HG02884 (cell line): ENCODE measurements around the gene KRT77.
"Not testable (repeated sequence)": the region's sequence is repeated elsewhere in the genome, so short reads cannot be mapped to it uniquely, and the experiment has no call there.

Experiments
- ATAC-seq: cut with Tn5 transposase; IDR thresholded peaks from one replicate; pipeline ENCODE4 v1.9.1; 2021; ENCODE audit warnings: mild to moderate bottlenecking, moderate library complexity; ENCODE audit not compliant: unreplicated experiment

Gene KRT77

DNA sequence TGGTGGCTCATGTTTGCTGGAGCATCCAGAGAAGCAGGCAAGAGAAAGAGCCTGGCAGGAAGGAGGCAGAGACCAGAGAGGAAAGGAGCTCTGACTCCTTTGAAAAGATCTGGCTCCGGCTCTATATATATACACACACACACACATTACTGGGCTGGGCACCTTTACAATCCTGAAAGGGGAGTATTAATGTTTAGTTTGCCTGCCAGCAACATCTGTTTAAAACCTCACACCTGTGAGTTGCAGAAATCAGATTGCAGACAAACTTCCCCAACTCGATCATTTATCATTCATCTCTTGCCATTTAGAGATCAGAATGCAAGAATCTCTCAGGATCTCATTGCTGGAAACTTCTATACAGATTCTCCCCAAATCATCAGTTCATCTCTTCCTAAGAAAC, at the start of gene KRT77:
Gene KRT77 (minus strand): TSS at position 101 of the 400 bp plus-strand sequence. CDS start 90 bp downstream, at position 11.
- ATAC-seq: no peak

DNA sequence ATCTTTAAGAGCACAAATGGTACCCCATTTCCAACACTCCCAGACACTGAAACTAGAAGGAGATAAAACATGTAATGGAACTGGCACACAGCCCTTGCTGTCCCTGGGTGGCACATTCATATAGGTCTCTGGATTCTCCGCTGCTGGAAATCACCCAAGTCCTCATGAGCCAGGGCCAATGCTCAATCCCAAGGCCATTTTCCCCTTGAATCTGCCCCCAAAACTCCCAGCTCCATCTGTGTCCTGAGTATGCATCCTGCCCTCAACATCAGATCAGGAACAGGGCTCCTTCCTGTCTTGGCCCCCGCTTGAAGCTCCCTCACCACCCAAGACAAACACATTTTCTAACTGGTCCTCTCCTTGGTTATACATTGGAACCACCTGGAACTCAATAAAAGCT, 49.2 kb upstream of the KRT77 start:
- no peak for ATAC-seq

DNA sequence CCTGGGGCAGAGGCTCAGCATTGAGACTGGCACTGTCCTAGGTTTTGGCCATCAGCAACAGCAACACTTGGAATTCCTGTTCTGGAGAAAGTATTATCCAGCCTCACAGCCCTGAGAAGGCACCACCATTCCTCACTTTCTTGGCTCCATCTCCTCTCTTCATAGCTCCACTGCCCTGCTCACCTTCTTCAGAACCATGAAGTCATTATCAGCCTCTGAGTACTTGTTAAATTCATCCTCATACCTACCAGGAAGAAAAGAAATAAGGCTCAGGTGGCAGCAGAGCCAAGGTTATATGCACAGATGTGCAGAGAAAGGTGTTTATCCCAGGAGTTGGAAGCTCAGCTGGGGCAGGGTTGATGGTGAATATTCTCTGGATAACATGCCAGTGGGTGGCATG, 48.5 kb upstream of the KRT77 start:
- ATAC-seq: no peak

DNA sequence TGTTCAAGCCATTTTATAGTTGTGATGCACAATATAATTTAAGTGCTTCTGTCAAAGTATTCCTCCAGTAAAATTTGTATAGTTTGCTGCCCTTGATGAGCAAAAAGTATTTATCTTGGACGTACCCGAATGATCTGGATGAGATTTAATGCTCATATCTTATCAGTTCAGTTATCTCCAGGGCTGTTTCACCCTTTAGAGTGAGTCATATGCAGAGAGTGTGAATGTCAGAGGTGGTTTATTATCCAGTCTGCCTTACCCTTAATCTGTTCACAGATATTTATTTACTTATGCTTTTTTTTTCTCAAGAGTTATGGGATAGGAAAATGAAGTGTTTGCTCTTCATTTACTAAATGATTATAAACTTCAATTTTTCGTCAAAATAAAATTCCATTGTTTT, 47.2 kb upstream of the KRT77 start:
- ATAC-seq: not testable (repeated sequence)

DNA sequence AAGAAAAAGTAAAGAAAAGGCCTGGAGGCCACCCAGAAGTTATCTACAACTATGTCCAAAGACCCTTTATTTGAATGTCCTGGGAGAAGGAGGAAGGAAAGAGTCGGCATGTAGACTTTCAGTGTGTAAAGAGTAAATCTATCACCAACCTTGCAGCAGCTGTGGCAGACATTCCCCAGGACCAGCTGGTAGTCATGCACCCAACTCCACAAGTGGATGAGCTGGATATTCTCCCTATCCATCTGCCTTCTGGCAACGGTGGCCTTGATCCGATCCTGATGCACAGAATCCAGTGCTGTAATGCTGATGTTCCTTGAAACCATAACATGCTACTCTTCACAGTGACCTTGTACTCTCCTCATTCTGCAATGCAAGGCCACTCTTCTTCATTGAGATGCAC, 46.5 kb upstream of the KRT77 start:
- ATAC-seq: no peak

DNA sequence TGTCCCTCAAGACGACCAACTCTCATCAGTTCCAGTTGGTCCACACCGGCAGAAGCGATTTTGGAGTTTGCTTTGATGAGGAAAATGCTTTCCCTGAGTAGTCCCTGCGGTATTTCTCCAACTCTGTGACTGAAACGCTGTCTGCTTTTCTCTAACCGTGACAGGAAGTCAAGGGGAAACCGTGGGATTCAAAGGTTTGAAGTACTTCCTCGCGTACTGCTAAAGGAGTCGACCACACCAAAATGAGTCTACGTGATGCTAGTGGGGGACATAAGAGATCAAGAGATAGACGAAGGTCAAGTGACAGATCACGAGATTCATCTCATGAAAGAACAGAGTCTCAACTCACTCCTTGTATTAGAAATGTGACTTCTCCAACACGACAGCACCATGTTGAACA, 45.3 kb upstream of the KRT77 start:
- ATAC-seq: no peak

DNA sequence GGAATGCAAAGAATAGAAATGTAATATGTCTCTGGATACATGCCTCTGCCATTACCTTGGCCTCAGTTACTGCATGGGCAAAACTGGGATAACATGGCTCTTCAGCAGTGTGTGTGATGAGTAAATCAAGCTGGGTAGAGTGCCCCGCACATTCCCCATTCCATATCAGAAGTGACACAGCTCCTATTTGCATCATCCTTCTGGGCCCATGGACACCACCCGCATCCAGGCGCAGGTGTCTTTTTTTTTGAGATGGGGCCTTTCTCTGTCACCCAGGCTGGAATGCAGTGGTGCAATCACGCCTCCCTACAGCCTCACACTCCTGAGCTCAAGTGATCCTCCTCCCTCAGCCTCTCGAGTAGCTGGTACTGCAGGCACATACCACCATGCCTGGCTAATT, 42.2 kb upstream of the KRT77 start:
- no peak for ATAC-seq

DNA sequence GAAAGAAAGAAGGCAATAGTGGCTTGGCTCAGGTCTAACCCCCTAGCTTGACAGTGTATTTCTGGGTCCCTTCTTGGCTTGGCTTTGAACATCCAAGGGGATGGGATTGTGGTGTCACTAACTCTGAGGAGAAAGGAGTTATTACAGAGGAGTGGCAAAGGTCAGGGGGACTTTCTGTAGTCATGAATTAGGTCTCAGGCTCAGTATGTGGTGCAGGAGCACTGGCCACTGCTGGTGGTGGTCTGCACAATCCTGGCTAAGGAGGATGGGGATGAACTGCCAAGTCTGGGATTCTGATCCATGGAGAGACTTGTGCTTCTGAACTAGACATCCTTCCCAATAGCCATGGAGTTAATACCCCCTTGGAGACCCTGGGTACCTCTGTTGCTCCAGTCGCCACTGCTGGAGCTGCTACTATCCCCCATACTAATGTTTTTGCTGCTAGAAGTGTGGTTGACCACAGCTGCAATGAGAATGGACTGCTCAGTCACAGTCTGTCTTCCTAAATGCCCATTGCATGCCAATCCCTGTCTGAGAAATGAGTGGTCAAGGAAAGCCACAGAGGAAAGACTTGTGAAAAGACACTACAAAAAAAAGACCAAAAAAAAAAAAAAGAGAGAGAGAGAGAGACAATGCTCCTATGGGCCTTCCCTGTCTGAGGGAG, 41.3 kb upstream of the KRT77 start:
- ATAC-seq: no peak

DNA sequence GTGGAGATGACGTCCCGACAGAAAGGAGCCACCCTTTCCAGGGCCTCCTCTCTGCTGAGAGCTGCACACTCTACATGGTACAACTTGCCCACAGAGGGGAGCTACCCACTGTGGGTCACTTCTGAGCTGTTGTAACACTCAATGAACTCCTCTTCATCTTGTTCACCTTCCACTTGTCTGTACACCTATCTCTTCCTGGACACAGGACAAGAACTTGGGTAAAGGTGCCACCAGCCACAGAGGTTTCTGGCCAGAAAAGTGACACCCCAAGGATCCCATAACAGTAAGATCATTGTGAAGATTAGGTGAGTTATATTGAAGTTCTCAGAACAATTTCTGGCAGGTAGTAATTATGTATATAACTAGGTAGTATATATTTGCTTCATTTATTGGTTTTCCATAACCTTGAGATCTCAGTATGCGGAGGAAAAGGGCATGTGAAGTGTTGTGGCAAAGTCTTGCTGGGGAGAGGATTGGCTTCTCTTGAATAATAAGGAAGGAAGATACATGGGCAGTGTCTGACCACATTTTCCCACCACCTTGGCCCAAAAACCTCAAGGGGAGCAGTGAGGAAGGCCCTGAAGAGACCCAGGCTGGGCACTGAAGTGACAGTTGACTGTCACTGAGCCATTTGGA, 39.6 kb upstream of the KRT77 start:
- no peak for ATAC-seq

DNA sequence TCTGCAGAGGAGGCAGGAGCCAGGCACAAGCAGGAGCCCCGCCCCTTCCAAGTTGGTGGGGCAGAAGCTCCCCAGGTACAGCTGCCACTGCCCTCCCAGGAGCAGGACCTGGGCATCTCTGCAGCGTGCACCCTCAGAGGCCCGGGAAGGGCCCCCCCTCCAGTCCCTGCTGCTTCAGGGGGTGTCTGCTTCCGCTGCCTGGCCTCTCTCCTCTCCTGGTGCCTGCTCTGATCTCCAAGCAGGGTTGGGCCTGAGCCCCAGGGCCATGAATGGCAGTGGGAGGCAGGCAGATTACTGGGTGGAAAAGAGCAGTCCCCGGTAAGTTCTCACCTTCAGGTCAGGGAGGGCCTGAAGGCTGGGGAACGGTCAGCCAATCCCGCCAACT, 38.9 kb upstream of the KRT77 start:
- no peak for ATAC-seq

DNA sequence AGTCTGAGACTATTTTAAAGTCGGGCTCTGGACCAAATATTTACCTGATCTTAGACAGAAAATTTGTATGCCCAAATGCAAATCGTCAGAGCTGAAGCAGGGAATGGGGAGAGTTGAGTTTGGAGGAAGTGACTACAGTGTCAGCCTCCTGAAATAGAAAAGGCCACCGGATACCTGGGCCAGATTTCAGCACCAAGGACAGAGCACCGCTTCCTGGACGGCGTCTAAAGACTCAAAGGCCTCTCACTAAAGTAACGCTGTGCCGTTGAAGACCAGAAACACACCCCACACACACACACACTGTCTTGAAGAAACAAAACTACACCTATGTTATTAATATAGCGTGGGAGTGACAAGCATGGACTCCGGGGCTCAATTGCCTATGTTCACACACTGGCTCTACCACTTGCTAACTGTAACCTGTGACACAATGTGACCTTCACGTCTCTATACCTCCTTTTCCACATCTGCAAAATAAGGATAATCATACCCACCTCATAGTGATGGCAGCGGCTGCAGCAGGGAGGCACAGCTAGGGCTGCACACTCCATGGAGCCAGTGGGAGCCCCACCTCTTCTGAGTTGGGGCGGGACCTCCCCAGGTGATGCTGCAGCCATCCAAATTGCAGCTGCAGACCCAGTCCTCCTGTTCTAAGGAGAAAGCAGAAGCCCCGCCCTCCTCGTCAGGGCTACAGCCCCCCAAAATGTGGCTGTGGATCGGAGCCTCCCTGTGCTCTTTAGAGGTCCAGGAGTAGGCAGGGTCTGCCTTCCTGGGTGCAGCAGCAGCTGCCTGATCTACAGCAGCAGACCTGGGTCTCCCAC, 38.3 kb upstream of the KRT77 start:
- ATAC-seq: no peak

DNA sequence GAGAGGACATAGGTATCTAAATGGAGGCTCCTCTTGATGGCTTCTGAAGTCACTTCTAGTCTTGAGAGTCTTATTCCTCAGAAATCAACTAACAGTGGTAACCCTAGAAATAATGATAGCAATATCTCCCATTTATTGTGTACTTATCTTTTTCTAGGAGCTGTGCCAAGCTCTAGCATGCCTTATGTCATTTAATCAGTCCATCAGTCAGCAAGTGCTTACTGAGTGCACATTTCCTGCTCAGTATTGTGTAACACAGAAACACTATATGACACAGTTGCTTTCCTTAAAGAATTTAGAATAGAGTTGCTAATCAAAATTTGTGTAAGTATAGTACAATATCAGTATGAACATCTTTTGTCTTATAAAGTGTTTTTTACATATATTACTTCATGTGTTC, 37.3 kb upstream of the KRT77 start:
- no peak for ATAC-seq

DNA sequence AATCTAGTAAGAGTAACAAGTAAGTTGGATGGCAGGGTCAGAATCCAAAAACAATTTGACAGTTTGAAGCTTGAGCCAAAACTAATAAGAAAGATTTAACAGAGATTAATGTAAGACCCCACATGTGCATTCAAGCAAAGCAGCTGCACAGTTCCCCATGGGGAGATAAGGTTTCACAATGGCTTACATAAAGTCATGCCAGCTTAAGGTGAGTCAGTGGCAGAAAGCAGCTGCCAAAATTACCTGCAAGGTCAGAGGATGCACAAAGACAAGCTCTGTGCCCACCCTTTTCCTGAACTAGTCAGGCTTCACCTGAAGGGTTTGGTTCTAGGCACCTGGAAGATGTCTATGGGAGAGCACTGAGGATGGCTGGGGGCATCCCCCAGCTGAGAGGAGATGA, 36.6 kb upstream of the KRT77 start:
- no peak for ATAC-seq

DNA sequence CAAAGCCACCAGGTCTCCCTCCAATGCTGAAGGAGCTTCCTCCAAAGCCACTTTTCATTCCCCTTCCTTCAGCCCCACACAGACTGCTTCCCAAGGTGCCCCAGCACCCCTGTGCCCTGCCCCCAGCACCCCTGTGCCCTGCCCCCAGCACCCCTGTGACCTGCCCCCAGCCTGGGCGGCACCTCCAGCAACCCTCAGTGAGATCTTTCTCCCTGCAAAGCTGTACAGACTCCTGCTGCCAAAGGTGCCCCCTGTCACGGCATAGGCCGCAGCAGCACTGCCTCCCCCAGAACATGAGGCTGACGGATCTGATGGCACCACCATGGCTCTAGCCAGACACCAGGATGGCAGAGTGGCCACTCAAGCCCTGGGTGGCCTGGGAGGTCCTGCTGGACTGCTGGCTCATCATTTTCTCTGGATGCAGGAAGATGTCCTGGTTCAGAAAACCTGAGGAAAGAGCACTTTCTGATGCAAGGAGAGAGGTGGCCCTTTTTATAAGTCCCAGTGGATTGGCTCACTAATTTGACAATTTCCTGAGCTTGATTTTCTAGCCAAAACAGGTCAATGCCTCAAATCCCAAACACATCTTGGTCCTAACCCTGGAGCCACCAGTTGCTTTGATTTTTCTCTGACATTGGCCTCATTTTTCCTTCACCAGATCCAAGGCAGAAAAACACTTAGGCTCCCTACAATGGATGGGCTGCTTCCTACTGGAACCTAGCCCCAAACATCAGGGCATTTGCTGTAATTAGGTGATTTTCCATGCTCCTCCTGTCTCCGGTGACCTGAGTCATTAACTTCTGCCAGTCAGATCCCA, 32.7 kb upstream of the KRT77 start:
- no peak for ATAC-seq

DNA sequence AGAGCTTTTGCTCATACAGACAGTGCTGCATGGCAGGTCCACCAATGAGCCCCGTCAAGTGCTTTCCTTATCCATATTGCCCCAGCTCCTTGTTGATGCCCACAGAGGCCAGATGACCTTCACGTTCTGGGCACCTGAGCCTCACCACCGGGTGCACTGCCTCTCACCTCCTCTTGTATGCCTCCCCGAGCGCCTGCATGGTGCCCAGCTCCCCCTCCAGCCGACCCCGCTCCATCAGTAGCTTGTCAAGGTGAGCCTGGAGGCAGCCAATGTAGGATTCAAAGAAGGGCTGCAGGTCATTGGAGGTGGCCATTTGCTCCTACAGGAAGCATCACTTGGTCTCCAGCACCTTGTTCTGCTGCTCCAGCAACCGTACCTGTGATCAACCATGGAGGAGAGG, 31.8 kb upstream of the KRT77 start:
- ATAC-seq: no peak

DNA sequence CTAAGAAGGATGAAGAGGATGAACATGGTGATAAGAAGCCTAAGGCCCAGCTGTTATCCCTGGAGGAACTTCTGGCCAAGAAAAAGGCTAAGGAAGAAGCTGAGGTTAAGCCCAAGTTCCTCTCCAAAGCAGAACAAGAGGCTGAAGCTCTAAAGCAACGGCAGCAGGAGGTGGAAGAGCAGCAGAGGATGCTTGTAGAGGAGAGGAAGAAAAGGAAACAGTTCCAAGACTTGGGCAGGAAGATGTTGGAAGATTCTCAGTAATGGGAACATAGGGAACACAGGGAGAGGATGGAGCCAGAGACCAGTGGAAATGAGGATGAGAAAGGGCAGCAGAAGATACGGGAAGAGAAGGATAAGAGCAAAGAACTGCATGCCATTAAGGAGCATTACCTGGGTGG, 27.5 kb upstream of the KRT77 start:
- no peak for ATAC-seq

DNA sequence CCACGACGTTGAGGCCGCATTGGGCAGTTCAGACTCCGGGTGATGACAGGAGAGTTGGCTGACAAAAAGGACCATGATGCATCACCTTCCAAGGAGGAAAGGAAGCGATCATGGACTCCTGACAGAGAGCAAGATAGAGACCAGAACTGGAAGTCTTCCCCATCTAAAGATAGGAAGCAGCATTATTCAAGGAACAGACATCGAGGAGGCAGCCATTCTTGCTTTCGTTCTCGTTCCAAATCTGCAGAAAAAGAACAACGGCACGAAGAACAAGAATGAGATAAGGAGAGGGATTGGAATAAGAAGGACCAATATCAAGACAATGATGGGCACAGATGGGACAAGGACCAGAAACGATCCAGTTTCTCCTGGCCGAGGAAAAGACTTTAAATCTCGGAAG, 27.1 kb upstream of the KRT77 start:
- no peak for ATAC-seq

DNA sequence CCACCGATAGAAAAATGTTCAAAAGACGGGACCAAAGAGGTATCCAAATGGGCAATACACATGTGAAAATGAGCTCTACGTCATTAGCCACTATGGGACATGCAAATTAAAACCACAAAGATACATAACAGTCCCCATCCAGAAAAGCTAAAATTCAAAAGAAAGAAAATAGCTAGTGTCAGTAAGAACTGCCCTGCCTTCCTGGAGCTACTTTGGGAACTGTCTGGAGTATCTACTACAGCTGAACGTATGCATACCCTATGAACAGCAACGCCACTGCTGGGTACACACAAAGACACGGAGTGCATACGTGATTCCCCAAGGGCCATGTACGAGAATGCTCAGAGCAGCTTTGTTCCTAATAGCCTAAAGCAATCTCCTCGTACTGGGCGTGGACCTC, 25.8 kb upstream of the KRT77 start:
- no peak for ATAC-seq

DNA sequence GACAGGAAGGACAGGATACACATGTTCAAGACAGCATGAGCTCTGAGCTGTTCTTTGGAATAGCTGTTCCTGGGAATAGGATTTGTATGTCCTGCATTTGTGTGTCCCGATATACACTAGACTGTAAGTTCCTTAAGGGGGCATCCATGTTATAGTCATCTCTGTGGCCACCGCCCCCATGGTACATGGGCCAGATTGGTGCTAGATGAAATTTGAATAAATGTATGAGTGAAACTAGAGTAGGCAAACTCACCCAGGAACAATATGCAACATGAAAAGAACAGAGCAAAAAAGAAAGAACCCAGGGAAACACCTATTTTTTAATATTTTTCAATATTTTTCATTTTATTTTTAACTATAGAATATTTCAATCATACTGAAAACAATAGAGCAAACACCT, 25.1 kb upstream of the KRT77 start:
- ATAC-seq: no peak

DNA sequence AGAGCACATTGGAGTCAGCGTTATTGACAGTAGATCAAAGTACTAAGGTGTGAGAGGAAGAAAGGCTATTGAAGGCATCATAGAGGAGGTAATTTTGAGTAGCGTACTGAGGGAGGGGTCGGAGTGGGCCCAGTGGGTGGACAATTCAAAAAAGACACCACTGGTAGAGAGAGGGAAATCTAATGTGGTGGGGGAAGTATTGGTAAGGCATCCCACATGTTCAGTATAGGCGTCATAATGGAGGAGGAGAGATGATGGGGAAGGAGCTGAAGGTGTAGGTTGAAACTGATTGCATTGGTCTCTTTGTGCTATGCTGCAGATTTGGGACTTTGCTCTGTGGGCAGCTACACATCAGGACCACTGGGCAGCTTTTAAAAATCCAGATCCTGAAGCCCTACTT, 23.7 kb upstream of the KRT77 start:
- no peak for ATAC-seq

DNA sequence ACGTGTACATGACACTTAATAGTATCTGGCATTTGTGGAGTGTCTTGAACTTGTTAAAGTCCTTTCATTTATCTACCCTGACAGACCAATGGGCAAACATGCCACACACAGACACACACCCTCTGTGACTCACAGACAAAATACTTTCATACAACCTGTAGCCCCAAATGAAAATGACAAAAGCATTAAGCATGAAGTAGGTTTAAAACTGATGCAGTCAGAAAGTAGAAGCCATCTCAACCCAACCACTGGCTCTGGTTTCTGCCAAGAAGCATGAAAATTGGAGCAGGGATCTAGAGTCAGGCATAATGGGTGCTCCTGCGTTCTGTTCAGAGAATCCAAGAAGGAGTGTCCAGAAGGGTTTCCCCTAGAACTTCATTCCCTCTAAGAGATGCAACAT, 23.1 kb upstream of the KRT77 start:
- no peak for ATAC-seq
